WTC11 (cell line): ENCODE measurements around the gene AKAP3. TPM values are rescaled to one million over a fixed set of nuclear protein-coding genes. Genes with fewer than 3 reads are reported as not detected.

Experiments used
- ATAC-seq: fragments of 200-7000 bp; cut with Tn5 transposase; 2 replicates; pipeline ENCODE4 v1.10.0; 2021; ENCODE audit warnings: mild to moderate bottlenecking, moderate library complexity
- CTCF ChIA-PET: fragments of 300-600 bp; sonication (Branson Sonifier 250); formaldehyde crosslinking; loops from one replicate; lab custom pipeline; 2021; ENCODE audit warnings: antibody characterized with exemption; lab: Charles Lee
- POLR2A ChIA-PET: fragments of 350-600 bp; sonication (Branson Sonifier 250); formaldehyde crosslinking; loops from one replicate; lab custom pipeline; 2021; ENCODE audit warnings: antibody characterized with exemption; lab: Charles Lee
- DNase-seq: peaks from one replicate; pipeline ENCODE4 v3.0.0; 2021; ENCODE audit warnings: low spot score
- H3K27ac Mint-ChIP-seq: 2 replicates; pipeline ENCODE4 v1.8.0; 2021; ENCODE audit warnings: mixed read lengths
- H3K27me3 Mint-ChIP-seq: 2 replicates; pipeline ENCODE4 v1.8.0; 2021; ENCODE audit warnings: low read depth, mild to moderate bottlenecking, moderate library complexity, mixed read lengths
- H3K36me3 Mint-ChIP-seq: 2 replicates; pipeline ENCODE4 v1.8.0; 2021; ENCODE audit warnings: mixed read lengths
- H3K4me1 Mint-ChIP-seq: 2 replicates; pipeline ENCODE4 v1.8.0; 2022; ENCODE audit warnings: mixed read lengths
- H3K4me3 Mint-ChIP-seq: 2 replicates; pipeline ENCODE4 v1.8.0; 2021; ENCODE audit warnings: mild to moderate bottlenecking, moderate library complexity, mixed read lengths
- H3K9me3 Mint-ChIP-seq: 2 replicates; pipeline ENCODE4 v1.8.0; 2021; ENCODE audit warnings: mixed read lengths
- ATF1 ChIP-seq: sonication (generic); formaldehyde crosslinking; IDR thresholded peaks from 2 replicates; pipeline ENCODE4 v1.8.1; 2023; ENCODE audit warnings: mild to moderate bottlenecking, moderate library complexity, missing genetic modification reagents
- CBFB ChIP-seq: sonication (generic); formaldehyde crosslinking; IDR thresholded peaks from 2 replicates; pipeline ENCODE4 v1.8.1; 2022; ENCODE audit warnings: mild to moderate bottlenecking, low read depth, missing genetic modification reagents
- CREM ChIP-seq: sonication (generic); formaldehyde crosslinking; IDR thresholded peaks from 2 replicates; pipeline ENCODE4 v1.8.1; 2022; ENCODE audit warnings: mild to moderate bottlenecking, missing genetic modification reagents, moderate library complexity
- ELF4 ChIP-seq: sonication (generic); formaldehyde crosslinking; IDR thresholded peaks from 2 replicates; pipeline ENCODE4 v1.8.1; 2022; ENCODE audit warnings: low read depth, mild to moderate bottlenecking, moderate library complexity, missing genetic modification reagents
- EMX1 ChIP-seq: fragments of 250-450 bp; sonication (Bioruptor Pico); IDR thresholded peaks from 2 replicates; pipeline ENCODE4 v1.8.0; 2021; ENCODE audit warnings: mild to moderate bottlenecking
- ESRRA ChIP-seq: sonication (generic); formaldehyde crosslinking; IDR thresholded peaks from 2 replicates; pipeline ENCODE4 v1.8.1; 2022; ENCODE audit warnings: mild to moderate bottlenecking, missing genetic modification reagents, borderline replicate concordance
- FOXJ3 ChIP-seq: sonication (generic); formaldehyde crosslinking; IDR thresholded peaks from 2 replicates; pipeline ENCODE4 v1.9.0; 2021; ENCODE audit warnings: missing genetic modification reagents, mild to moderate bottlenecking, borderline replicate concordance
- GABPB1 ChIP-seq: sonication (generic); formaldehyde crosslinking; IDR thresholded peaks from 2 replicates; pipeline ENCODE4 v1.8.1; 2023; ENCODE audit warnings: mild to moderate bottlenecking, missing genetic modification reagents
- NR1H2 ChIP-seq: sonication (generic); formaldehyde crosslinking; IDR thresholded peaks from 2 replicates; pipeline ENCODE4 v1.9.0; 2021; ENCODE audit warnings: mild to moderate bottlenecking, moderate library complexity, missing genetic modification reagents
- PRRX2 ChIP-seq: fragments of 250-450 bp; sonication (Bioruptor Pico); IDR thresholded peaks from 2 replicates; pipeline ENCODE4 v1.8.0; 2021; ENCODE audit warnings: mild to moderate bottlenecking
- SMAD3 ChIP-seq: sonication (generic); formaldehyde crosslinking; IDR thresholded peaks from 2 replicates; pipeline ENCODE4 v1.8.0; 2022; ENCODE audit warnings: missing genetic modification reagents, mild to moderate bottlenecking, borderline replicate concordance
- TCF7 ChIP-seq: sonication (generic); formaldehyde crosslinking; IDR thresholded peaks from 2 replicates; pipeline ENCODE4 v1.8.0; 2022; ENCODE audit warnings: mild to moderate bottlenecking, low read depth, missing genetic modification reagents, moderate library complexity
- ZBTB21 ChIP-seq: sonication (generic); formaldehyde crosslinking; IDR thresholded peaks from 2 replicates; pipeline ENCODE4 v1.8.1; 2023; ENCODE audit warnings: mild to moderate bottlenecking, missing genetic modification reagents, borderline replicate concordance
- ZNF138 ChIP-seq: sonication (generic); formaldehyde crosslinking; conservative IDR thresholded peaks from 2 replicates; pipeline ENCODE4 v1.8.1; 2022; ENCODE audit warnings: mild to moderate bottlenecking, moderate library complexity, missing genetic modification reagents
- ZNF263 ChIP-seq: sonication (generic); formaldehyde crosslinking; IDR thresholded peaks from 2 replicates; pipeline ENCODE4 v1.8.1; 2022; ENCODE audit warnings: low read depth, mild to moderate bottlenecking, moderate library complexity, missing genetic modification reagents
- total RNA-seq: library from RNA; stranded (reverse); gene quantifications from 3 replicates; pipeline ENCODE4 v1.2.3, GENCODE V29; 2021
- TF ChIP-seq, protein P1 (sequence below): sonication (generic); formaldehyde crosslinking; IDR thresholded peaks from 2 replicates; pipeline ENCODE4 v1.8.1; 2022; ENCODE audit warnings: mild to moderate bottlenecking, missing genetic modification reagents, moderate library complexity, borderline replicate concordance
- TF ChIP-seq, protein P2 (sequence below): sonication (generic); formaldehyde crosslinking; IDR thresholded peaks from 2 replicates; pipeline ENCODE4 v1.8.0; 2022; ENCODE audit warnings: mild to moderate bottlenecking, missing genetic modification reagents
- TF ChIP-seq, protein P3 (sequence below): sonication (generic); formaldehyde crosslinking; IDR thresholded peaks from 2 replicates; pipeline ENCODE4 v1.8.0; 2022; ENCODE audit warnings: mild to moderate bottlenecking, missing genetic modification reagents
- TF ChIP-seq, protein P4 (sequence below): sonication (generic); formaldehyde crosslinking; IDR thresholded peaks from 2 replicates; pipeline ENCODE4 v1.8.0; 2023; ENCODE audit warnings: missing genetic modification reagents
- TF ChIP-seq, protein P5 (sequence below): fragments of 250-450 bp; sonication (Bioruptor Pico); IDR thresholded peaks from 2 replicates; pipeline ENCODE4 v1.9.0; 2021; ENCODE audit warnings: moderate library complexity, mild to moderate bottlenecking, inconsistent platforms, borderline replicate concordance
- TF ChIP-seq, protein P6 (sequence below): sonication (generic); formaldehyde crosslinking; IDR thresholded peaks from 2 replicates; pipeline ENCODE4 v1.8.1; 2023; ENCODE audit warnings: mild to moderate bottlenecking, missing genetic modification reagents, moderate library complexity
- TF ChIP-seq, protein P7 (sequence below): sonication (generic); formaldehyde crosslinking; IDR thresholded peaks from 2 replicates; pipeline ENCODE4 v1.8.0; 2022; ENCODE audit warnings: mild to moderate bottlenecking, missing genetic modification reagents
- TF ChIP-seq, protein P8 (sequence below): sonication (generic); formaldehyde crosslinking; IDR thresholded peaks from 2 replicates; pipeline ENCODE4 v1.8.1; 2022; ENCODE audit warnings: low read depth, missing genetic modification reagents, borderline replicate concordance

AKAP3 gene
- total RNA-seq, 1 experiment from 2014 or later, result 1.9 TPM

DNA sequence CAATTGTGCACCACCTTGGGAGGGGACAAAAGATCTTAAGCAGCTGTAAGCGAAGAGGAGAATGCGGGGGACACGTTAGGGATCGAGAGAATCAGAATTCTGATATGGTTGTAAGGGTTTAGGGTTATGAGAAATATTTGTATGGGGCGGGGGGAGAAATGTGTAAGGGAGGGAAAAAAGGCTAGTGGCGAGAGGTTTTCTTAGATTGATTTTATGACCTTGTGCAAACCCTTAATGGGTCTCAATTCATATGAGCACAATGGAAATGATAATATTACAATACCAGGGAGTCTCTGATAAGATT, 459 bp upstream of the AKAP3 start:
- TF ChIP-seq CREM (CRISPR knock-in tag) (no peak), CBFB (CRISPR knock-in tag) (no peak), FOXJ3 (CRISPR knock-in tag) (no peak), ATF1 (CRISPR knock-in tag) (no peak), ESRRA (CRISPR knock-in tag) (no peak), PRRX2 (no peak), SMAD3 (CRISPR knock-in tag) (no peak), GABPB1 (CRISPR knock-in tag) (no peak), ZBTB21 (CRISPR knock-in tag) (no peak), EMX1 (CRISPR knock-in tag) (no peak), NR1H2 (no peak), TCF7 (CRISPR knock-in tag) (no peak)
- TF ChIP-seq, protein P1, sequence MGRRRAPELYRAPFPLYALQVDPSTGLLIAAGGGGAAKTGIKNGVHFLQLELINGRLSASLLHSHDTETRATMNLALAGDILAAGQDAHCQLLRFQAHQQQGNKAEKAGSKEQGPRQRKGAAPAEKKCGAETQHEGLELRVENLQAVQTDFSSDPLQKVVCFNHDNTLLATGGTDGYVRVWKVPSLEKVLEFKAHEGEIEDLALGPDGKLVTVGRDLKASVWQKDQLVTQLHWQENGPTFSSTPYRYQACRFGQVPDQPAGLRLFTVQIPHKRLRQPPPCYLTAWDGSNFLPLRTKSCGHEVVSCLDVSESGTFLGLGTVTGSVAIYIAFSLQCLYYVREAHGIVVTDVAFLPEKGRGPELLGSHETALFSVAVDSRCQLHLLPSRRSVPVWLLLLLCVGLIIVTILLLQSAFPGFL (CRISPR knock-in tag), result no peak
- TF ChIP-seq, protein P2, sequence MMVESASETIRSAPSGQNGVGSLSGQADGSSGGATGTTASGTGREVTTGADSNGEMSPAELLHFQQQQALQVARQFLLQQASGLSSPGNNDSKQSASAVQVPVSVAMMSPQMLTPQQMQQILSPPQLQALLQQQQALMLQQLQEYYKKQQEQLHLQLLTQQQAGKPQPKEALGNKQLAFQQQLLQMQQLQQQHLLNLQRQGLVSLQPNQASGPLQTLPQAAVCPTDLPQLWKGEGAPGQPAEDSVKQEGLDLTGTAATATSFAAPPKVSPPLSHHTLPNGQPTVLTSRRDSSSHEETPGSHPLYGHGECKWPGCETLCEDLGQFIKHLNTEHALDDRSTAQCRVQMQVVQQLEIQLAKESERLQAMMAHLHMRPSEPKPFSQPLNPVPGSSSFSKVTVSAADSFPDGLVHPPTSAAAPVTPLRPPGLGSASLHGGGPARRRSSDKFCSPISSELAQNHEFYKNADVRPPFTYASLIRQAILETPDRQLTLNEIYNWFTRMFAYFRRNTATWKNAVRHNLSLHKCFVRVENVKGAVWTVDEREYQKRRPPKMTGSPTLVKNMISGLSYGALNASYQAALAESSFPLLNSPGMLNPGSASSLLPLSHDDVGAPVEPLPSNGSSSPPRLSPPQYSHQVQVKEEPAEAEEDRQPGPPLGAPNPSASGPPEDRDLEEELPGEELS (CRISPR knock-in tag), result no peak
- TF ChIP-seq, protein P3, sequence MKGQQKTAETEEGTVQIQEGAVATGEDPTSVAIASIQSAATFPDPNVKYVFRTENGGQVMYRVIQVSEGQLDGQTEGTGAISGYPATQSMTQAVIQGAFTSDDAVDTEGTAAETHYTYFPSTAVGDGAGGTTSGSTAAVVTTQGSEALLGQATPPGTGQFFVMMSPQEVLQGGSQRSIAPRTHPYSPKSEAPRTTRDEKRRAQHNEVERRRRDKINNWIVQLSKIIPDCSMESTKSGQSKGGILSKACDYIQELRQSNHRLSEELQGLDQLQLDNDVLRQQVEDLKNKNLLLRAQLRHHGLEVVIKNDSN (CRISPR knock-in tag), result no peak
- TF ChIP-seq, protein P4, sequence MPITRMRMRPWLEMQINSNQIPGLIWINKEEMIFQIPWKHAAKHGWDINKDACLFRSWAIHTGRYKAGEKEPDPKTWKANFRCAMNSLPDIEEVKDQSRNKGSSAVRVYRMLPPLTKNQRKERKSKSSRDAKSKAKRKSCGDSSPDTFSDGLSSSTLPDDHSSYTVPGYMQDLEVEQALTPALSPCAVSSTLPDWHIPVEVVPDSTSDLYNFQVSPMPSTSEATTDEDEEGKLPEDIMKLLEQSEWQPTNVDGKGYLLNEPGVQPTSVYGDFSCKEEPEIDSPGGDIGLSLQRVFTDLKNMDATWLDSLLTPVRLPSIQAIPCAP, result no peak
- TF ChIP-seq, protein P5, sequence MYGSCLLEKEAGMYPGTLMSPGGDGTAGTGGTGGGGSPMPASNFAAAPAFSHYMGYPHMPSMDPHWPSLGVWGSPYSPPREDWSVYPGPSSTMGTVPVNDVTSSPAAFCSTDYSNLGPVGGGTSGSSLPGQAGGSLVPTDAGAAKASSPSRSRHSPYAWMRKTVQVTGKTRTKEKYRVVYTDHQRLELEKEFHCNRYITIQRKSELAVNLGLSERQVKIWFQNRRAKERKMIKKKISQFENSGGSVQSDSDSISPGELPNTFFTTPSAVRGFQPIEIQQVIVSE (CRISPR knock-in tag), result no peak
- TF ChIP-seq, protein P6, sequence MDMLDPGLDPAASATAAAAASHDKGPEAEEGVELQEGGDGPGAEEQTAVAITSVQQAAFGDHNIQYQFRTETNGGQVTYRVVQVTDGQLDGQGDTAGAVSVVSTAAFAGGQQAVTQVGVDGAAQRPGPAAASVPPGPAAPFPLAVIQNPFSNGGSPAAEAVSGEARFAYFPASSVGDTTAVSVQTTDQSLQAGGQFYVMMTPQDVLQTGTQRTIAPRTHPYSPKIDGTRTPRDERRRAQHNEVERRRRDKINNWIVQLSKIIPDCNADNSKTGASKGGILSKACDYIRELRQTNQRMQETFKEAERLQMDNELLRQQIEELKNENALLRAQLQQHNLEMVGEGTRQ (CRISPR knock-in tag), result no peak
- no peaks in the 10 kb centered on the region for H3K36me3 Mint-ChIP-seq
- ChIA-PET POLR2A (interaction anchor here (0.7 to 1.2 kb wide), 3 partner anchors 9 to 53 kb away, joined by 3 to 4 read pairs (median 3); no protein-coding TSS in a partner anchor), CTCF (interaction anchor here (1.1 to 2.0 kb wide), 7 partner anchors 44 to 266 kb away, joined by 3 to 12 read pairs (median 5); no protein-coding TSS in a partner anchor)
- ATAC-seq (no peak), DNase-seq (no peak)
- peak overlapping the region; percentile 99 for H3K4me3 Mint-ChIP-seq
- peaks cover 40% of the 10 kb centered on the region for H3K4me1 Mint-ChIP-seq
- H3K9me3 Mint-ChIP-seq, result no peaks in the 10 kb centered on the region
- H3K27ac Mint-ChIP-seq, result peak overlapping the region; percentile 99
- H3K27me3 Mint-ChIP-seq, result no peaks in the 10 kb centered on the region

DNA sequence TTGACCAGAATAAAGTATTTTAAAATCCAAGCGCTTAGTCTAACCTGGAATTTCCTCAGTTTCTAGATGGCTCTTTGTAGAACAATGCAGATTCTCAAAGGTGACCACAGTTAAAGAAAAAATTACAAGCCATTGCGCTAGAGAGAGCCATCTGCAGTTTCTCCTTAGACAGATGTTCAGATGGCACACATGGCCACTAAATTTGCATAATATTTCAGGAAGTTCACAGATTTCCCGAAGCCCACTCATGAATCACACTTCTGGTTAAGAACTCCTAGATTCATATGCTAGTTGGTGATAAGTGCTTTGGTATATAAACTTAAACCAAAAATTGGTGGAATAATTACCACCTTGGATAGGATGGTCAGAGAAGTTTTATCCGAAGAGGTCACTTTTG, 749 bp downstream of the AKAP3 start:
- Mint-ChIP-seq H3K36me3 (no peaks in the 10 kb centered on the region), H3K27me3 (no peaks in the 10 kb centered on the region), H3K27ac (peak overlapping the region; percentile 99), H3K4me1 (peaks cover 40% of the 10 kb centered on the region), H3K9me3 (no peaks in the 10 kb centered on the region), H3K4me3 (peak overlapping the region; percentile 99)
- TF ChIP-seq ZNF138 (CRISPR knock-in tag), result no peak
- TF ChIP-seq, protein P7, sequence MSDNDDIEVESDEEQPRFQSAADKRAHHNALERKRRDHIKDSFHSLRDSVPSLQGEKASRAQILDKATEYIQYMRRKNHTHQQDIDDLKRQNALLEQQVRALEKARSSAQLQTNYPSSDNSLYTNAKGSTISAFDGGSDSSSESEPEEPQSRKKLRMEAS (CRISPR knock-in tag), result no peak
- no peak for TF ChIP-seq ELF4 (CRISPR knock-in tag)
- TF ChIP-seq, protein P8, sequence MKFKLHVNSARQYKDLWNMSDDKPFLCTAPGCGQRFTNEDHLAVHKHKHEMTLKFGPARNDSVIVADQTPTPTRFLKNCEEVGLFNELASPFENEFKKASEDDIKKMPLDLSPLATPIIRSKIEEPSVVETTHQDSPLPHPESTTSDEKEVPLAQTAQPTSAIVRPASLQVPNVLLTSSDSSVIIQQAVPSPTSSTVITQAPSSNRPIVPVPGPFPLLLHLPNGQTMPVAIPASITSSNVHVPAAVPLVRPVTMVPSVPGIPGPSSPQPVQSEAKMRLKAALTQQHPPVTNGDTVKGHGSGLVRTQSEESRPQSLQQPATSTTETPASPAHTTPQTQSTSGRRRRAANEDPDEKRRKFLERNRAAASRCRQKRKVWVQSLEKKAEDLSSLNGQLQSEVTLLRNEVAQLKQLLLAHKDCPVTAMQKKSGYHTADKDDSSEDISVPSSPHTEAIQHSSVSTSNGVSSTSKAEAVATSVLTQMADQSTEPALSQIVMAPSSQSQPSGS (CRISPR knock-in tag), result no peak
- no peak for TF ChIP-seq ZNF263 (CRISPR knock-in tag)
- CTCF ChIA-PET, result interaction anchor here (0.9 to 2.0 kb wide), 10 partner anchors 13 to 264 kb away, joined by 3 to 12 read pairs (median 4); partner anchors contain the start of gene DYRK4
- DNase-seq (no peak), ATAC-seq (no peak)
- POLR2A ChIA-PET, result interaction anchor here (1.2 kb wide), 1 partner anchor 22 kb away, joined by 3 read pairs; no protein-coding TSS in a partner anchor
